HG03442 (cell line): Measurements from ENCODE around the gene RIN3.

Experiments
- ATAC-seq: cut with Tn5 transposase; IDR thresholded peaks from one replicate; pipeline ENCODE4 v1.9.1; 2021; ENCODE audit warnings: mild to moderate bottlenecking, moderate library complexity; ENCODE audit not compliant: unreplicated experiment

Gene RIN3

DNA sequence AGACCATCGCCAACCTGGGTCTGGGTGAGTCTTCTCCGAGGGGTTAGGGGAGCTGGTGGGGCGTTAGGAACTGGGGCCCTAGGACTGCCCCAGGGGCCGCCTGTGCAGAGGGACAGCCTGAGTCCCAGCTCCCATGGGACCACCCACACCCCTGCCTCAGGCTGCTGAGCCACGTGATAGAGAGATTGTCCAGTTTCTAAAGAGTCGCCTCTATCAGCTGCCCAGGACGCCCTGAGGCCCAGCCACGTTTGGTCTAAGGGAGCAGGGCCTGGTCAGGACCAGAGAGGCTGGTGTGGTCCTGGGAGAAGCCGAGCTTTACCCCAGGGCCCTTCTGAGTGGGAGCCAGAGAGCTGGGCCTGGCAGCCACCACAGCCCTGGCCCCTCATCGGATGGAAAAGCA, 127.7 kb downstream of the RIN3 start:
- ATAC-seq: no peak

DNA sequence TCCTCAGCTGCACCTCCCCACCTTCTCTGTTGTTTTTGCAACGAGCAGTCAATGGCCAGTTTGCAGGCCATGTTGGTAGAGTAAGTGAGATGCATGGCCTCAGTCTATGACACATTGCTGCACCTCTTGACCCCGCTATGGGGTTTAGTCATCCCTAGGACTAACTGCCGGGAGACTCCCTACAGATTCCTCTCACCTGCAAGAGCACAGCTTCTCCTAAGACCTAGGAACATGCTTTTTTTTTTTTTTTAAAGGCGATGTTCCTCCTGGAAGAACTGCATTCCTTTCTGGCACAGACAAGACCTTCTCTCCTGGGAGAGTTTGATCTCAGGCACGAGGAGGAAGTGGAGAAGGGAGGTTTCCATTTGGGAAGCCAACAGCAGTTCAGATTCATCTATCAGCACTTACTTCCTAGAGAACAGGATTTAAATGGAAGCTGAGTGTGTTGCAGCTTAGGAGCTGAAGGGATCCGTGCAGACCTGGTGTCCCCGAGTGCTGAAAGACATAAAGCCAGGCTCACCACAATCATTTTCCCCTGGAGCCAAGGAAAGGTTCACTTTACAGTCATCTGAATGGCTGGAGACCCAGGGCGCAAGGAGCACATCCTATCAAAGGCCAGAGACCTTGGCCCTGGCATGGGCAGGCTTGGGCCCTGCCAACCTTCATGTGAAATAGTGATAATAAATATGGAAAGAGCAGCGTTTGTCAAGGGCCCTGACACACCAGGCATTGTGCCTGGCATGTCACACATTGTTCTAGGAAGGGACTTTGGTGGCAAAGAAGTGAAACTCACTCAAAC, 130.8 kb downstream of the RIN3 start:
- no peak for ATAC-seq

DNA sequence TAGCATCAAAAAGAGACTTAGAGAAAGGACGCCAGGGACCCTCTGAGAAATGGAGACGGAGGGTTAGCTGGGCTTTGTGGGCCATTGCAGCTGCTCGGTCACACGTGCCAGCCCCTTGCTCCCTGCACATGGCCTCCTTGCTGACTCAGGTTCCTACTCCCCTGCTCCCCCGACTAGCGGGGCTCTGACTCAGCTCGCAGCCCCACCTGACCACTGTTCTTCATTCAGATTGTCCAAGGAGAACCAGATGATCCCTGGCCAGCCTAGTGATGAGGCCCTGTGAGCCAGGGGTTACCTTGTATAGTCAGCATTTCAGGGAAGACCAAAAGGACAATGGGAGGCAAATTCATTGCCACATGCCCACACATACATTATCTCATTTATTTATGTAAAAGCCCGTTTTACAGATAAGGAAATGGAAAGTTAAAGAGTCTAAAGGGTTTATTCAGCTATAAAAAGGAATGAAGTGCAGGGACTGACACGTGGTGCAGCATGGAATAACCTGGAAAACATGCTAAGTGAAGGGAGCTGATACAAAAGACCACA, 131.5 kb downstream of the RIN3 start:
- ATAC-seq: no peak

DNA sequence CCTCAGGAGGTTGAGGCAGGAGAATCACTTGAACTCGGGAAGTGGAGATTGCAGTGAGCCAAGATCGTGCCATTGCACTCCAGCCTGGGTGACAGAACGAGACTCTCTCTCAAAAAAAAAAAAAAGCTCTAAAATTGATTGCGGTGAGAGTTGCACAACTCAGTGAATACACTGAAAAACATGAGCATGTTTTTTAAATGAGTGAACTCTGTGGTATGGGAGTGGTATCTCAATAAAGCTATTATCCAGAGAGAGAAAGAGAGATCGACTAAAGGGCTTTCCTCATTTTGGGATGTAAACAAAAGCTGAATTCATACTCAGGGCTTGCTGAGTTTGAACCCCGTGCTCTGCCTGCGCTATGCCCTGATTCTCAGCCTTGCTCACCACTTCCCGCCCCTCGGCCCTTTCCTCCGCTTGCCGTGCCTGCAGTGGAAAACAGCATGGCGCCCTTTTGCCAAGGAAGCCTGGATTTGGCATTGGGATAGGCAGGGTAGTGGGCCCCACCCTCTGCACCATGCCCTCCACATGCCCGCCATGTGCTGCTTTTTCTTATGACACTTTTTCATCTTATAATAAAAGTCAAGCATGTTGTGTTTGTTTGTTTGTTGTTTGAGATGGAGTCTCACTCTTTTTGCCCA, 132.4 kb downstream of the RIN3 start:
- no peak for ATAC-seq

DNA sequence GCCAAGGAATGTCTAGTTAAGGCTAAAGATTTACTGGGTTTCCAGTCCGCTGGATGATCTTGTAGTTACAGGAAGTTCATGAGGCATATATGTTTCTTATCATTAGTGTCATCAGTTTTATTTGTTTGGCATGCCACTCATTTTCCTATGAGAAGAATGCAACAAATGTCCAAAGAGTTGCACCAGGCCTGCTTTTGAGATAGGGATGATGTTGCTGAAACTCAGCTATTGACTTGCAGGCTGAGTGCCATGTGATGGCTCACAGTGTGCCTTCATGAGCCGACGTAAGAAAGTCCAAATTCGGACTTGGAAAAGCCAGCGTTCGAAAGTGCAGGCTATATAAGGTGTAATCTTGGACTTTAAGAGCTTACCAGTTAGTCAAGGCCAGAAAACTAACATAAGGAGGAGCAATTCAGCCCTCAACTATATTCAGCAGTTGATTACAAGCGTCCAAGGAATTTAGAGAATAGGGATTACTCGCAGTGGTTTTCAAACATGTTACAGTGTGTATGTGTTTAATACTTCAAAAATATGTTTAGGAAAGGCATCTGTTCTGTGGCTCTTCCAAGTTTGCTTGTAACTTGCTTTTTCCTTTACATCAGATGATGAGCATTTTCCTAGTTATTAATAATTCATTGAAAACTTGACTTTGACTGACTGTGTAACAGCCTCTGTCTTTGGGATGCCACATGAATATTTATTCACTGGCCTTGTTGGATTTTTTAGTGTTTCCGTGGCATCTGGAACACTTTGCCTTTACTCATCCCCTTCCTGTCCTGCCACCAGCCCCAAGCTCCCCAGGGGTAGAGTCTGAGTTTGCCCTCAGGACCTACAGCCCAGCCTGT, 133.6 kb downstream of the RIN3 start:
- no peak for ATAC-seq

DNA sequence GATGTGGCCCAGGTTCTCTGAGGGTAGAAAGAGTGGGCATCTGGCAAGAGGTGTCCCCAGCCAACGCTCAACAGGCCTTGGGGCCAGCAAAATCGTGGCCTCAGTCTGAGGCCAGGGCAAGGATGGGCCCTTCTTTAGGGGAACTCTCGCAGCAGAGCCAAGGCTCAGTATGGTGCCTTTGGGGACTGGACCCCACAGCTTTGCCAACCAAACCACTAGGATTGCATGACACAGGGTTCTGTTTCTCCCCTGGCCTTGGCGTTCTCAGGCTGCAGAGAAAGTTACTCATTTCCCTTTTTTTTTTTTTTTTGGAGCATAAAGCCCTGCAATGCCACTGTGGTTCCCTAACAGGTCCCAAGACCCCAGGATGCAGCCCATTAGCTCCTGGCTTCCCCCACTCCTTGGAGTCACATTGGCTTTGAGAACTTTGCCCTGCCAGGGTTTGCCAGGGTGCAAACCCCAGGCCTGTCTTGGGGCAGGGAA, 134.3 kb downstream of the RIN3 start:
- ATAC-seq: no peak

DNA sequence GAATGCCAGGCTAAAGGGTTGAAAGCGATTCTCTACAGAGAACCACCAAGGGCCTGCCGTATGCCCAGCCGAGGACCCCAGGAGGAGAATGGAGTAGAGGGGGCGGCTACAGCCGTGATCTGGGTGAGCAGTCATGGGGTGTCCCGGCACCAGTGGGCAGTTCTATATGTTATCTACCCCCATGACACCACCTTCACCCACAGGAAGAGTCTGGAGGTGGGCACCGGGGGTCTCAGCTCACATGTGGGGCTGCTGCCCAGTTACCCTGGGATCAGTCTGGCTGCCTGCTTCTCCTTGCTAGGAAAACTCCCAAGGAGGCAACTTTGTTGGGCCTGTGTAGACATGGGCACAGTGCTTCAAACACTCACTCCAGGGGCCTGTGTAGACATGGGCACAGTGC, 135.5 kb downstream of the RIN3 start:
- no peak for ATAC-seq

DNA sequence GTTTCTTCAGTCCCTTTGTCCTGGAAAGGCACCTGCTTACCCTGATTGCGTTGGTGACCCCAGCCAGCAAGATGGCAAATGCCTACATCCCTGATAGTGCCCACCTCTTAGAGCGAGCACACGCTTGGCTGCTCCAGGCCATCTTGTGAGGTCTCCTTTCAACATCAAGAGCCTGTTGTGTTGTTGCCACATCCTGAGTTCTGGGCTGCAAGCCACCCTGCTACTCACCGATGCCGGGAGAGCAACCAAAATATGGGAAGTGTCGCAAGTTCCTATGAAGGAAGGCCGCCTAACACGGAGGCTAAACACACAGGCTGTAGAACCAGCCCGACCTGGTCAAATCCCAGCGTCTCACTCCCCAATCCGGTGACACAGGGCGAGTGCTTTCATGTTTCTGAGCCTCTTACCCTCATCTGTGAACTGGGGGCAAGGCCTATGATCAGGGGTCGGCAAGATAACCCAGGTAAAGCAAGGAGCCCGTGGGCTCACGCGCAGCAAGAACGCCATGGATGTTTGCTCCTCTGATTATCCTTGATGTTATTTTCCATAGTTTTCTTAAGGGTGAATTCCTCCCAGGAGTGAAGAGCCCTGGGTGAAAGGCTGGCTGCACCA, 136.5 kb downstream of the RIN3 start:
- no peak for ATAC-seq

DNA sequence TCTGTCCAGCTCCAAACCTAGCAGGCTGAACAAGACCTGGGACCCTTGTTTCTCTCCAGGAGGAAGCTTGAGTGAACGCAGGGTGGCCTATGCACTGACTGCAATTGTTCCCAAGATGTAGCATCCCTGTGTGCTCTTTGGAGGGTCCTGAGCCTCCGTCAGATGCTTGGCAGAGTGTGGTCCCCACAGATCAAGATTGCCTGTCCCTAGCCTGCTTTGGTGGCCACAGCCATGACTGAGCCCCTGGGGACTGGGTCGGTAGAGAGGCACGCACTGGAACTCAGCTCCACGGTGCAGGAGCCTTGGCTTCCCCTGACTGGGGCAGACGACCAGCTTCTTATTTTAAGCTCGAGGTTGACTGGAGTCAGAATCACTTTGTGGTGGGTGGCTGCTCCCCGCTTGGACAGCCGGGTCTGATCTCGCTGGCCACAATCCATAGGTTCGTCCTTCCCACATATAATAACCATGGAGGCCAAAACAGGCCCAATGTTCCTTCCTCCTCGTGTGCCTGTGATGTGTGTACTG, 137.1 kb downstream of the RIN3 start:
- peak; percentile 16 for ATAC-seq

DNA sequence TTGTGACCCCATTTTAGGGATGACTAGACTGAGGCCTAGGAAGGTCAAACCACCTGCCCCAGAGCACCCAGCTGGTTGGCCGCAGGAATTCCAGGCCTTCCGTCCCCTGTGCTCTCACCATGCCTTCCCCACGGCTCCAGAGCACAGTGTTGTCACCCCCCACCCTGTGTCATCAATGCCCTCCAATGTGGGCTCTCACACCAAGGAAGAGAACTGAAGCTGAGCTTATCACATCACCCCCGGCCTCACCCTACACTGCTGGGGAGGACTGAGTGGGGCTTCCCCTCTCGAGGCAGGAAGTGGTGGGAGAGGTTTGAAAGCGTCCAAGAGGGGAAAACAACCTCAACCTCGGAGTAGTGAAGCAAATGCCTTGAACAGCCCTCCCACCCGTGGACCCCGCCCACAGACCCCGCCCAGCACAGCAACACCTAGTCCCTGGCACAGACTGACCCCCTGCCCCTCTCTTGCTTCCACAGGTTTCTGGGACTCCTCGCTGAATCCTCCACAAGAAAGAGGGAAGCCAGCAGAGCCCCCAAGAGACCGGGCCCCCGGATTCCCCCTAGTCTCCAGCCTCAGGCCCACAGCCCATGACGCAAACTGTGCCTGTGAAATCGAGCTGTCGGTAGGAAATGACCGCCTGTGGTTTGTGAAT, 137.7 kb downstream of the RIN3 start:
- ATAC-seq: peak; percentile 72

DNA sequence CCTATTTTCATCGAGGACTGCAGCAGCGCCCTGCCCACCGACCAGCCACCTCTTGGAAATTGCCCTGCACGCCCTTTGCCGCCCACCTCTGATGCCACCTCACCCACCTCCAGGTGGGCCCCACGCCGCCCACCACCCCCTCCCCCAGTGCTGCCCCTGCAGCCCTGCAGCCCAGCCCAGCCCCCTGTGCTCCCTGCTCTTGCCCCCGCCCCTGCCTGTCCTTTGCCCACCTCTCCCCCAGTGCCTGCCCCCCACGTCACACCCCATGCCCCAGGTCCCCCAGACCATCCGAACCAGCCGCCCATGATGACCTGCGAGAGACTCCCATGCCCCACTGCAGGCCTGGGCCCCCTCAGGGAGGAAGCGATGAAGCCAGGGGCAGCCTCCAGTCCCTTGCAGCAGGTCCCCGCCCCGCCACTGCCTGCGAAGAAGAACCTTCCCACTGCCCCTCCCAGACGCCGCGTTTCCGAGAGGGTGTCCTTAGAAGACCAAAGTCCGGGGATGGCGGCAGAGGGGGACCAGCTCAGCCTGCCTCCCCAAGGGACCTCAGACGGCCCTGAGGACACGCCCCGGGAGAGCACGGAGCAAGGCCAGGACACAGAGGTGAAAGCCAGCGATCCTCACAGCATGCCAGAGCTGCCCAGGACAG, 138.3 kb downstream of the RIN3 start:
- ATAC-seq: no peak

DNA sequence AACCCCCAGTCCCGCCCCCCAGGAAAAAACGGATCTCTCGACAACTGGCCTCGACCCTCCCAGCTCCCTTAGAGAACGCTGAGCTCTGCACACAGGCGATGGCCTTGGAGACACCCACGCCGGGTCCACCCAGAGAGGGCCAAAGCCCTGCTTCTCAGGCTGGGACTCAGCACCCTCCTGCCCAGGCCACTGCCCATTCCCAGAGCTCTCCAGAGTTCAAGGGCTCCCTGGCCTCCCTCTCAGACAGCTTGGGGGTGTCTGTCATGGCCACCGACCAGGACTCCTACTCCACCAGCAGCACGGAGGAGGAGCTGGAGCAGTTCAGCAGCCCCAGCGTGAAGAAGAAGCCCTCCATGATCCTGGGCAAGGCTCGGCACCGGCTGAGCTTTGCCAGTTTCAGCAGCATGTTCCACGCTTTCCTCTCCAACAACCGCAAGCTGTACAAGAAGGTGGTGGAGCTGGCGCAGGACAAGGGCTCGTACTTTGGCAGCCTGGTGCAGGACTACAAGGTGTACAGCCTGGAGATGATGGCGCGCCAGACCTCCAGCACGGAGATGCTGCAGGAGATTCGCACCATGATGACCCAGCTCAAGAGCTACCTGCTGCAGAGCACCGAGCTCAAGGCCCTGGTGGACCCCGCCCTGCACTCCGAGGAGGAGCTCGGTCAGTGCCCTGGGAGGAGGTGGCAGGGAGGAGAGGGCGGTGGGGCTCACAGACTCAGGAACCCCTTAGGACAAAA, 139.0 kb downstream of the RIN3 start:
- ATAC-seq: no peak

DNA sequence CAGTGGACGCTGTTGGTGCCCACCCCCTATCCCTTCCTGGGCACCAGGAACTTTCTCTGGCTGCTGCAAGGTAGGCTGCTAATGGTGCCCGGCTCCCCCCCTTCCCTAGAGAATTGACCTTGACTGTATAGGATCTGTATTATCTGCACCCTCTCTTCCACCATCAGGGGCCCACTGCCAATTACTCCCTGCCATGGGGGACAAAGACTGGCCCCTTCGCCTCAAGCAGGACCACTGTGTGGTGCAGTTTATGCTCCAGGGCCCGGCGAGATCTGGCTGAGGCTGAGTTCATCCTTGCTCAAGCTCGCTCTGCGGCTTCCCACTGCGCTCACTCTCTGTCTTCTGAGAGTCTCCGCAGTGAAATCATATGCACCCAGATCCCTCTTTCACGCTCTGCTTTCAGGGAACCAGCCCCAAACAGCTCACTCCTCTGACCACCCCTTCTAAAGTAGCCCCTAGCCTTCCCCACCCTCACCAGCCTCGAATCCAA, 139.6 kb downstream of the RIN3 start:
- ATAC-seq: no peak

DNA sequence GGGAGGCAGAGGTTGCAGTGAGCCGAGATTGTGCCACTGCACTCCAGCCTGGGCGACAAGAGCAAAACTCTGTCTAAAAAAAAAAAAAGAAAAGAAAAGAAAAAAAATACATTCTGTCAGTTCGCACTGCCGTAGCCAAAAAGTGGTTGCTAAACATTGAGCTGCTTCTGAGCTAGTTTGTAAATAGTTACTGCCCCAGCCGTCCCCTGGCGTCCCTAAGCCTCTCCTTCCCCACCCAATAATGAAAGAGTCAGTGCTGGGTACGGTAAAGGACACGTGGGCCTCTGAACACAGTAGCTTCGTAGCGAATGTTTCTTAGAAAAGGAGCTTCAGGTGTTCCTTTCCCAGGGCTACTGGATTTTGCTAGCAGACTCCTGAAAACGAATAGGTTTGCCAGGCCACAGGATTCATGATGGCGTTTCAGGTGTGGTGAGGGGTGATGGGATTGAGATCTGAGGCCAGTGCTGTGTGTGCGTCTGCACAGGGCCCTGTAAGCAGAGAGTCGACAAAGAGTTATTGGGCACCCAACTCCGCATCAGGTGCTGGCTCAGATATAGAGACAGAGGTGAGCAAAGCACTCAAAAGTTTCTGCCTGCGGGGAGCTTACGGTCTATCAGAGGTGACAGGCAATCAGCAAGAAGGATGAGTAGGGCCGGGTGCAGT, 140.8 kb downstream of the RIN3 start:
- no peak for ATAC-seq

DNA sequence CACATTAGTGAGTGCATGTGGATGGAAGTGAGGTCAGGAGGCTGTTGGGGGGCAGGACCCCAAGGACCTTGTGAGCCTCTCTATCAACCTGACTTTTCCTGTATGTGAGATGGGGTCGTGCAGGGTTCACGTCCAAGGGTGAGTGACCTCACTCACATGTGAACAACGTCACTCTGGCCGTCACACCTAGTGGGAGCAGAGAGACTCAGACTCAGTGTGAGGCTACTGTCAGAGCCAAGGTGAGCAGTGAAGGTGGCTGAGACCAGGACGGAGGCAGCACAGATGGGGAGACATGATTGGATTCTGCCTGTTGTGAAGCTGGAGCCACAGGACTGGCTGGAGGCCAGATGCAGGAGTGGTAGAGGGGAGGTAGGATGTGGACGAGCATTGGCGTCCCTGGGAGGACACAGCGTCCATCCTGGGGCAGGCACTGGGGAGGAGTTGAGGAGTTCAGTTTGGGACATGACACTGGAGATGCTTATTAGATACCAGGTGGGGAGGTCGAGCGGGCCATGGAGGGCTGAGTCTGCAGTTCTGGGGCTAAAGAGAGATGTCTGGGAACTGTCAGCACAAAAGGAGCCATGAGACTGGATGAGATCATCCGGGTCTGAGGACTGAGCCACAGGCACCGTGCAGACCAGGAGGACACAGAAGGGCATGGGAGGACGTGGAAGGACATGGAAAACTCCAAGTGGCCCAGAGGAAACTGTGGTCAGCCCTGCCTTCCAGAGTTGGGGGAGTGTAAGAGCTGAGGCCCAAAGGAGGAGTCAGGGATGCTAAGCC, 142.0 kb downstream of the RIN3 start:
- ATAC-seq: no peak

DNA sequence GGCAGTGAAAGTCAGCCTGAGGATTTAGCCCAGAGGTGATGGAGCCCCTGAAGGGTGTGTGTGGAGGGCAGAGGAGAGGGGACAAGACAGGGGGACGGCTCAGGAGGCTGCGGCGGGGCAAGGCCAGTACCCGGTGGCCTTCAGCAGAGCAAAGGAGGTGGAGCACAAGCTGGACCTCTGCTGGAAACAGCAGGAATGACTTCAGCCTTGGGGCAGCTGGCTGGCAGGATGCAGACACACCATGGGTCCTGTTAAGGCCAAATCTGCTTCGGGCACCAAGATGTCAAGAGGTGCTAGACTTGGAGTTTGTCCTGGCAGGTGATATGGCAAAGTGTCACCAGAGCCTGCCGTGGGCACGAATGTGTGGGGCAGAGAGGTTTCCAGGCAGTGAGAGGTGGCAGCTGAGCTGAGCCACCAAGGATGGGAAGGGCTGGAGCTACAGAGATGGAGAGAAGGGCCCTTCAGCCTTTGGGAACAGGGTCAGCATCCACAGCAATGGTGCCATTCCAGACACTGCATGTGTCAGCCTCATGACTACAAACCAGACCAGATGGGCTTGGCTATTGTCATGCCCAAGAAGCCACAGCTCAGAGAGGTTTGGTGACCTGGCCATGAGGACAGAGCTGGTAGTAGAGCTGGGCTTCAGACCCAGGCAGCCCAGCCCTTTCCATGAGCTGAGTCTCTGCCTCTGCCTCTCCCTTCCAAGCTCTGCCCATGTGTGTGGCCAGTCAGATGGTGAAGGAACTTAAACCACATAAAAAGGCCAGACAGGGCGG, 142.9 kb downstream of the RIN3 start:
- ATAC-seq: no peak
